Lower leg skin (tissue), 3 donors: ENCODE measurements around the gene GPD2.

Experiments
- CTCF ChIP-seq, 3 donors: fragments of 450-650 bp; IDR thresholded peaks; one replicate each; pipeline ENCODE4 v1.5.1; 2016; ENCODE audit warnings: antibody characterized with exemption in 3 of 3, mild to moderate bottlenecking in 3 of 3, moderate library complexity in 2 of 3
- POLR2A ChIP-seq, 2 donors: fragments of 450-650 bp; IDR thresholded peaks; one replicate each; pipeline ENCODE4 v1.6.1; 2016 to 2017; ENCODE audit warnings: antibody characterized with exemption in 2 of 2, mild to moderate bottlenecking in 1 of 2, moderate library complexity in 1 of 2

- TF ChIP-seq CTCF (IDR thresholded peaks at IDR 0.05) (no peak), POLR2A (IDR thresholded peaks at IDR 0.05) (no peak)
These were observed 412 bp downstream of the GPD2 start for GRCh38 chr2:156436497-156437085.
